ENCODE data around the gene PRRT4.

GRCh38 chr7:128309124-128309523 lies 52.4 kb downstream of the PRRT4 start:
- TF ChIP-seq CTCF (IDR thresholded peaks at IDR 0.05) (no peak), ZFX (IDR thresholded peaks at IDR 0.05; ENCODE audit: borderline replicate concordance) (no peak)

Data from 22Rv1 (cell line).